ENCODE results near the gene ATXN3.

ATXN3 gene

GRCh38 chr14:92154283-92154942, 48.0 kb upstream of the ATXN3 start (continued):
- TF ChIP-seq ZNF239 (tag by site-specific recombination; IDR thresholded peaks at IDR 0.05) (no peak), ZNF664 (tag by site-specific recombination; IDR thresholded peaks at IDR 0.05) (no peak), ZNF146 (tag by site-specific recombination; IDR thresholded peaks at IDR 0.05) (no peak), ZNF785 (tag by site-specific recombination; IDR thresholded peaks at IDR 0.05) (no peak), ZNF169 (tag by site-specific recombination; IDR thresholded peaks at IDR 0.05) (no peak), ZXDB (tag by site-specific recombination; IDR thresholded peaks at IDR 0.05) (no peak), ZNF843 (tag by site-specific recombination; IDR thresholded peaks at IDR 0.05) (peak; percentile 25; the same call in 1 of the 2 replicates), ZNF114 (tag by site-specific recombination; IDR thresholded peaks at IDR 0.05) (no peak), ZNF707 (tag by site-specific recombination; IDR thresholded peaks at IDR 0.05) (no peak), ZNF501 (tag by site-specific recombination; IDR thresholded peaks at IDR 0.05) (no peak), RBAK (tag by site-specific recombination; IDR thresholded peaks at IDR 0.05) (no peak), ZNF600 (tag by site-specific recombination; IDR thresholded peaks at IDR 0.05) (peak; percentile 72; the same call in 1 of the 2 replicates), HIC1 (tag by site-specific recombination; IDR thresholded peaks at IDR 0.05) (peak; percentile 47; the same call in 1 of the 2 replicates), ZNF585B (tag by site-specific recombination; IDR thresholded peaks at IDR 0.05) (no peak), ZBTB17 (tag by site-specific recombination; IDR thresholded peaks at IDR 0.05) (no peak; the same call in 1 of the 2 replicates), ZBTB20 (tag by site-specific recombination; IDR thresholded peaks at IDR 0.05) (no peak), OSR2 (tag by site-specific recombination; IDR thresholded peaks at IDR 0.05) (peak; percentile 83), ZFP41 (tag by site-specific recombination; IDR thresholded peaks at IDR 0.05; ENCODE audit: borderline replicate concordance) (no peak), ZNF350 (tag by site-specific recombination; IDR thresholded peaks at IDR 0.05) (no peak), ZNF366 (tag by site-specific recombination; conservative IDR thresholded peaks at IDR 0.05) (peak; percentile 69), BCL11A (tag by site-specific recombination; IDR thresholded peaks at IDR 0.05; ENCODE audit: low read depth) (peak; percentile 78), SP3 (tag by site-specific recombination; IDR thresholded peaks at IDR 0.05) (no peak), SETDB1 (IDR thresholded peaks at IDR 0.05; ENCODE audit: insufficient read length, low read length) (no peak), ZNF76 (tag by site-specific recombination; IDR thresholded peaks at IDR 0.05; ENCODE audit: borderline replicate concordance, low read depth) (no peak), ZNF2 (tag by site-specific recombination; IDR thresholded peaks at IDR 0.05) (0 out of 2 replicates have a peak, but pooled peaks have one; percentile 26), ZNF426 (tag by site-specific recombination; IDR thresholded peaks at IDR 0.05) (no peak), MEIS1 (CRISPR knock-in tag; IDR thresholded peaks at IDR 0.05; ENCODE audit: borderline replicate concordance) (no peak), YY2 (tag by site-specific recombination; IDR thresholded peaks at IDR 0.05) (no peak), ZSCAN16 (tag by site-specific recombination; IDR thresholded peaks at IDR 0.05) (no peak), ZNF133 (tag by site-specific recombination; IDR thresholded peaks at IDR 0.05) (no peak)
- TF ChIP-seq, protein P1, sequence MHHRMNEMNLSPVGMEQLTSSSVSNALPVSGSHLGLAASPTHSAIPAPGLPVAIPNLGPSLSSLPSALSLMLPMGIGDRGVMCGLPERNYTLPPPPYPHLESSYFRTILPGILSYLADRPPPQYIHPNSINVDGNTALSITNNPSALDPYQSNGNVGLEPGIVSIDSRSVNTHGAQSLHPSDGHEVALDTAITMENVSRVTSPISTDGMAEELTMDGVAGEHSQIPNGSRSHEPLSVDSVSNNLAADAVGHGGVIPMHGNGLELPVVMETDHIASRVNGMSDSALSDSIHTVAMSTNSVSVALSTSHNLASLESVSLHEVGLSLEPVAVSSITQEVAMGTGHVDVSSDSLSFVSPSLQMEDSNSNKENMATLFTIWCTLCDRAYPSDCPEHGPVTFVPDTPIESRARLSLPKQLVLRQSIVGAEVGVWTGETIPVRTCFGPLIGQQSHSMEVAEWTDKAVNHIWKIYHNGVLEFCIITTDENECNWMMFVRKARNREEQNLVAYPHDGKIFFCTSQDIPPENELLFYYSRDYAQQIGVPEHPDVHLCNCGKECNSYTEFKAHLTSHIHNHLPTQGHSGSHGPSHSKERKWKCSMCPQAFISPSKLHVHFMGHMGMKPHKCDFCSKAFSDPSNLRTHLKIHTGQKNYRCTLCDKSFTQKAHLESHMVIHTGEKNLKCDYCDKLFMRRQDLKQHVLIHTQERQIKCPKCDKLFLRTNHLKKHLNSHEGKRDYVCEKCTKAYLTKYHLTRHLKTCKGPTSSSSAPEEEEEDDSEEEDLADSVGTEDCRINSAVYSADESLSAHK (tag by site-specific recombination; IDR thresholded peaks at IDR 0.05): no peak
- TF ChIP-seq, protein P2, sequence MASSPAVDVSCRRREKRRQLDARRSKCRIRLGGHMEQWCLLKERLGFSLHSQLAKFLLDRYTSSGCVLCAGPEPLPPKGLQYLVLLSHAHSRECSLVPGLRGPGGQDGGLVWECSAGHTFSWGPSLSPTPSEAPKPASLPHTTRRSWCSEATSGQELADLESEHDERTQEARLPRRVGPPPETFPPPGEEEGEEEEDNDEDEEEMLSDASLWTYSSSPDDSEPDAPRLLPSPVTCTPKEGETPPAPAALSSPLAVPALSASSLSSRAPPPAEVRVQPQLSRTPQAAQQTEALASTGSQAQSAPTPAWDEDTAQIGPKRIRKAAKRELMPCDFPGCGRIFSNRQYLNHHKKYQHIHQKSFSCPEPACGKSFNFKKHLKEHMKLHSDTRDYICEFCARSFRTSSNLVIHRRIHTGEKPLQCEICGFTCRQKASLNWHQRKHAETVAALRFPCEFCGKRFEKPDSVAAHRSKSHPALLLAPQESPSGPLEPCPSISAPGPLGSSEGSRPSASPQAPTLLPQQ (tag by site-specific recombination; IDR thresholded peaks at IDR 0.05): no peak
- TF ChIP-seq, protein P3, sequence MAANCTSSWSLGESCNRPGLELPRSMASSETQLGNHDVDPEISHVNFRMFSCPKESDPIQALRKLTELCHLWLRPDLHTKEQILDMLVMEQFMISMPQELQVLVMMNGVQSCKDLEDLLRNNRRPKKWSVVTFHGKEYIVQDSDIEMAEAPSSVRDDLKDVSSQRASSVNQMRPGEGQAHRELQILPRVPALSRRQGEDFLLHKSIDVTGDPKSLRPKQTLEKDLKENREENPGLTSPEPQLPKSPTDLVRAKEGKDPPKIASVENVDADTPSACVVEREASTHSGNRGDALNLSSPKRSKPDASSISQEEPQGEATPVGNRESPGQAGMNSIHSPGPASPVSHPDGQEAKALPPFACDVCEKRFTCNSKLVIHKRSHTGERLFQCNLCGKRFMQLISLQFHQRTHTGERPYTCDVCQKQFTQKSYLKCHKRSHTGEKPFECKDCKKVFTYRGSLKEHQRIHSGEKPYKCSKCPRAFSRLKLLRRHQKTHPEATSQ (tag by site-specific recombination; IDR thresholded peaks at IDR 0.05): no peak
- TF ChIP-seq, protein P4, sequence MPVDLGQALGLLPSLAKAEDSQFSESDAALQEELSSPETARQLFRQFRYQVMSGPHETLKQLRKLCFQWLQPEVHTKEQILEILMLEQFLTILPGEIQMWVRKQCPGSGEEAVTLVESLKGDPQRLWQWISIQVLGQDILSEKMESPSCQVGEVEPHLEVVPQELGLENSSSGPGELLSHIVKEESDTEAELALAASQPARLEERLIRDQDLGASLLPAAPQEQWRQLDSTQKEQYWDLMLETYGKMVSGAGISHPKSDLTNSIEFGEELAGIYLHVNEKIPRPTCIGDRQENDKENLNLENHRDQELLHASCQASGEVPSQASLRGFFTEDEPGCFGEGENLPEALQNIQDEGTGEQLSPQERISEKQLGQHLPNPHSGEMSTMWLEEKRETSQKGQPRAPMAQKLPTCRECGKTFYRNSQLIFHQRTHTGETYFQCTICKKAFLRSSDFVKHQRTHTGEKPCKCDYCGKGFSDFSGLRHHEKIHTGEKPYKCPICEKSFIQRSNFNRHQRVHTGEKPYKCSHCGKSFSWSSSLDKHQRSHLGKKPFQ (tag by site-specific recombination; IDR thresholded peaks at IDR 0.05): no peak
